ENCODE measurements around the gene SYNGR2.

SYNGR2 gene

GRCh38 chr17:78125976-78126894, 42.1 kb upstream of the SYNGR2 start:
- TF ChIP-seq JUND (IDR thresholded peaks at IDR 0.05; ENCODE audit: low read depth), result no peak
- in situ Hi-C loops (cut with HindIII; ENCODE audit: low pct_unique_long_range_greater_than_20kb, low sequenced_read_pairs), result no loop called here
- DNase-seq (ENCODE audit: low read depth in 1 of 2, low spot score in 1 of 2), result no peak

- TF ChIP-seq JUND (IDR thresholded peaks at IDR 0.05; ENCODE audit: low read depth), result no peak
Observed at GRCh38 chr17:78126895-78127238, 41.5 kb upstream of the SYNGR2 start.

GRCh38 chr17:78127239-78127887, 41.0 kb upstream of the SYNGR2 start:
- in situ Hi-C loops (cut with HindIII; ENCODE audit: low pct_unique_long_range_greater_than_20kb, low sequenced_read_pairs), result no loop called here
- TF ChIP-seq JUND (IDR thresholded peaks at IDR 0.05; ENCODE audit: low read depth), result no peak
- DNase-seq (ENCODE audit: low read depth in 1 of 2, low spot score in 1 of 2), result peak in 1 of 2 experiments; percentile 66

More at GRCh38 chr17:78126895-78127238, 41.5 kb upstream of the SYNGR2 start:
- in situ Hi-C loops (cut with HindIII; ENCODE audit: low pct_unique_long_range_greater_than_20kb, low sequenced_read_pairs), result no loop called here
- DNase-seq (ENCODE audit: low read depth in 1 of 2, low spot score in 1 of 2), result no peak

GRCh38 chr17:78127888-78128550, 40.4 kb upstream of the SYNGR2 start:
- in situ Hi-C loops (cut with HindIII; ENCODE audit: low pct_unique_long_range_greater_than_20kb, low sequenced_read_pairs), result no loop called here
- TF ChIP-seq JUND (IDR thresholded peaks at IDR 0.05; ENCODE audit: low read depth), result no peak
- peak; percentile 82 to 87 for DNase-seq (ENCODE audit: low read depth in 1 of 2, low spot score in 1 of 2)

GRCh38 chr17:78128551-78129350, 39.6 kb upstream of the SYNGR2 start, which contains the start of gene TMC6:
TSS of gene TMC6 (minus strand) at chr17:78128755. CDS start at chr17:78126832, 1,923 bp downstream.
- no peak for TF ChIP-seq JUND (IDR thresholded peaks at IDR 0.05; ENCODE audit: low read depth)
- DNase-seq (ENCODE audit: low read depth in 1 of 2, low spot score in 1 of 2), result peak; percentile 88 to 94
- in situ Hi-C loops (cut with HindIII; ENCODE audit: low pct_unique_long_range_greater_than_20kb, low sequenced_read_pairs), result no loop called here

- no peak for TF ChIP-seq JUND (IDR thresholded peaks at IDR 0.05; ENCODE audit: low read depth)
- DNase-seq (ENCODE audit: low read depth in 1 of 2, low spot score in 1 of 2), result no peak
- in situ Hi-C loops (cut with HindIII; ENCODE audit: low pct_unique_long_range_greater_than_20kb, low sequenced_read_pairs), result no loop called here
Observed at GRCh38 chr17:78129351-78130089, 38.9 kb upstream of the SYNGR2 start.

- in situ Hi-C loops (cut with HindIII; ENCODE audit: low pct_unique_long_range_greater_than_20kb, low sequenced_read_pairs), result no loop called here
- no peak for DNase-seq (ENCODE audit: low read depth in 1 of 2, low spot score in 1 of 2)
- TF ChIP-seq JUND (IDR thresholded peaks at IDR 0.05; ENCODE audit: low read depth), result no peak
Observed at GRCh38 chr17:78130090-78130436, 38.3 kb upstream of the SYNGR2 start.

GRCh38 chr17:78130437-78131101, 37.8 kb upstream of the SYNGR2 start, which contains the start of gene TMC8:
TSS of gene TMC8 (plus strand) at chr17:78130771. CDS start at chr17:78131589, 818 bp downstream.
- TF ChIP-seq JUND (IDR thresholded peaks at IDR 0.05; ENCODE audit: low read depth), result no peak
- in situ Hi-C loops (cut with HindIII; ENCODE audit: low pct_unique_long_range_greater_than_20kb, low sequenced_read_pairs), result no loop called here
- DNase-seq (ENCODE audit: low read depth in 1 of 2, low spot score in 1 of 2), result no peak

- no peak for TF ChIP-seq JUND (IDR thresholded peaks at IDR 0.05; ENCODE audit: low read depth)
- DNase-seq (ENCODE audit: low read depth in 1 of 2, low spot score in 1 of 2), result no peak
- in situ Hi-C loops (cut with HindIII; ENCODE audit: low pct_unique_long_range_greater_than_20kb, low sequenced_read_pairs), result no loop called here
Observed at GRCh38 chr17:78131172-78132083, 37.0 kb upstream of the SYNGR2 start.

GRCh38 chr17:78132084-78132676, 36.2 kb upstream of the SYNGR2 start:
- DNase-seq (ENCODE audit: low read depth in 1 of 2, low spot score in 1 of 2), result peak; percentile 83 to 92
- in situ Hi-C loops (cut with HindIII; ENCODE audit: low pct_unique_long_range_greater_than_20kb, low sequenced_read_pairs), result no loop called here
- no peak for TF ChIP-seq JUND (IDR thresholded peaks at IDR 0.05; ENCODE audit: low read depth)

Measured in T47D (cell line).